B cell (primary cell): Measurements from ENCODE around the gene FOXJ1. TPM values are rescaled to one million over a fixed set of nuclear protein-coding genes. Genes with fewer than 3 reads are reported as not detected.

Source experiments
- ATAC-seq: fragments of 200-7000 bp; cut with Tn5 transposase; one replicate; pipeline ENCODE4 v1.10.0; 2021; ENCODE audit warnings: low read depth, mild to moderate bottlenecking, moderate number of reproducible peaks, moderate library complexity
- CTCF ChIA-PET: fragments of 350-600 bp; sonication (Branson Sonifier 250); formaldehyde crosslinking; loops from one replicate; lab custom pipeline; 2021; ENCODE audit warnings: antibody characterized with exemption, inconsistent platforms; lab: Charles Lee
- POLR2A ChIA-PET: fragments of 350-600 bp; sonication (Branson Sonifier 250); formaldehyde crosslinking; loops from one replicate; lab custom pipeline; 2021; ENCODE audit warnings: antibody characterized with exemption; lab: Charles Lee
- DNase-seq: peaks from one replicate; pipeline ENCODE4 v3.0.0; 2013
- H2AFZ ChIP-seq: 2 replicates; pipeline ENCODE4 v1.6.1; 2012; ENCODE audit warnings: mild to moderate bottlenecking, low read depth, low read length; ENCODE audit not compliant: insufficient read depth, poor library complexity, severe bottlenecking
- H3K27ac ChIP-seq, 2 donors: 1 replicate in 1 of 2; 2 replicates in 1 of 2; pipeline ENCODE4 v1.5.1; 2012 to 2013; ENCODE audit warnings: low read length in 2 of 2, mild to moderate bottlenecking in 2 of 2, moderate library complexity in 1 of 2
- H3K27me3 ChIP-seq, 4 experiments: fragments of 200-600 bp in 1 of 4; sonication (generic) in 1 of 4; replicated peaks in 1 of 4; 1 replicate in 2 of 4; 2 replicates in 2 of 4; pipeline versions ENCODE4 v1.6.1 to v1.7.0; 2013 to 2016; ENCODE audit warnings: low read length in 3 of 4, mild to moderate bottlenecking in 2 of 4, mixed read lengths in 1 of 4, moderate library complexity in 1 of 4; ENCODE audit not compliant: insufficient read depth in 4 of 4, control insufficient read depth in 3 of 4; ENCODE audit errors: control extremely low read depth in 1 of 4
- H3K36me3 ChIP-seq, 2 experiments: replicated peaks in 1 of 2; 1 replicate in 1 of 2; 2 replicates in 1 of 2; pipeline versions ENCODE4 v1.6.1 to v1.7.1; 2013; ENCODE audit warnings: low read length in 1 of 2; ENCODE audit not compliant: insufficient read depth in 2 of 2, control insufficient read depth in 1 of 2; ENCODE audit errors: control extremely low read depth in 1 of 2, extremely low read depth in 1 of 2
- H3K4me1 ChIP-seq, 2 donors: fragments of 200-600 bp in 1 of 2; sonication (generic) in 1 of 2; 1 replicate in 1 of 2; 2 replicates in 1 of 2; pipeline versions ENCODE4 v1.5.1 to v1.6.1; 2013 to 2017; ENCODE audit warnings: low read length in 2 of 2; ENCODE audit not compliant: control insufficient read depth in 2 of 2, insufficient read depth in 2 of 2
- H3K4me2 ChIP-seq: replicated peaks from 2 replicates; pipeline ENCODE3; 2012; ENCODE audit warnings: mild to moderate bottlenecking, low read depth, low read length; ENCODE audit not compliant: poor library complexity, severe bottlenecking
- H3K4me3 ChIP-seq, 5 experiments: fragments of 200-600 bp in 1 of 5; sonication (generic) in 1 of 5; 1 replicate in 3 of 5; 2 replicates in 2 of 5; pipeline versions ENCODE4 v1.5.1 to v1.7.0; 2011 to 2016; ENCODE audit warnings: low read length in 4 of 5, mild to moderate bottlenecking in 4 of 5, low read depth in 2 of 5, control low read depth in 1 of 5, moderate library complexity in 1 of 5; ENCODE audit not compliant: insufficient read depth in 1 of 5; ENCODE audit errors: control extremely low read depth in 1 of 5, extremely low read depth in 1 of 5
- H3K79me2 ChIP-seq: fragments of 200-600 bp; sonication (generic); one replicate; pipeline ENCODE4 v1.6.0; 2016; ENCODE audit warnings: low read length; ENCODE audit not compliant: control insufficient read depth, insufficient read depth
- H3K9ac ChIP-seq: fragments of 200-600 bp; sonication (generic); 2 replicates; pipeline ENCODE4 v1.6.1; 2017; ENCODE audit warnings: mild to moderate bottlenecking, low read length, moderate library complexity
- H3K9me3 ChIP-seq, 3 donors: one replicate each; pipeline versions ENCODE4 v1.6.1 to v1.7.1; 2013; ENCODE audit warnings: low read length in 2 of 3; ENCODE audit not compliant: control insufficient read depth in 2 of 3, insufficient read depth in 1 of 3; ENCODE audit errors: control extremely low read depth in 1 of 3
- H4K20me1 ChIP-seq: 2 replicates; pipeline ENCODE4 v1.6.0; 2012; ENCODE audit warnings: mild to moderate bottlenecking, low read length; ENCODE audit not compliant: insufficient read depth, control insufficient read depth, poor library complexity, severe bottlenecking
- H3K27ac Mint-ChIP-seq: one replicate; pipeline ENCODE4 v1.8.0; 2021; ENCODE audit warnings: mixed read lengths
- H3K27me3 Mint-ChIP-seq: one replicate; pipeline ENCODE4 v1.8.0; 2021; ENCODE audit warnings: mixed read lengths
- H3K4me1 Mint-ChIP-seq: one replicate; pipeline ENCODE4 v1.8.0; 2021; ENCODE audit warnings: mixed read lengths
- H3K4me3 Mint-ChIP-seq: one replicate; pipeline ENCODE4 v1.8.0; 2021; ENCODE audit warnings: mixed read lengths
- H3K9me3 Mint-ChIP-seq: one replicate; pipeline ENCODE4 v1.8.0; 2022; ENCODE audit warnings: mixed read lengths; ENCODE audit not compliant: insufficient read depth
- EZH2 ChIP-seq: IDR thresholded peaks from 2 replicates; pipeline ENCODE4 v1.6.1; 2012; ENCODE audit warnings: borderline replicate concordance, low read depth, mild to moderate bottlenecking, moderate library complexity, low read length; ENCODE audit not compliant: insufficient read depth, poor library complexity, severe bottlenecking
- whole genome bisulfite sequencing: methylation state at CpG from one replicate; pipeline ENCODE4 v1.1.5; 2013; ENCODE audit warnings: missing lambda C conversion rate; ENCODE audit not compliant: insufficient coverage; 5-methylcytosine and 5-hydroxymethylcytosine counted together
- intact Hi-C: fragments of 100-400 bp; cut with micrococcal nuclease; formaldehyde crosslinking; loops from one replicate; pipeline ENCODE4 v1.10.0; 2022
- polyA plus RNA-seq: library from polyadenylated mRNA; depleted of rRNA; stranded (reverse); fragments of >200 nt; gene quantifications from 2 replicates; pipeline ENCODE4 v1.2.3, GENCODE V29; 2012
- total RNA-seq, 2 donors: library from RNA; stranded (reverse); fragments of 120-200 nt in 1 of 2; gene quantifications; 1 replicate in 1 of 2; 2 replicates in 1 of 2; pipeline versions ENCODE4 v1.2.3 to v1.2.4, GENCODE V29; 2013 to 2022
- TF ChIP-seq, protein P1 (sequence below): fragments of 200-600 bp; IDR thresholded peaks from one replicate; pipeline ENCODE4 v1.8.0; 2022; ENCODE audit warnings: antibody characterized with exemption, mild to moderate bottlenecking

FOXJ1 gene
- total and polyA plus RNA-seq, 2 donors (not counting 1 experiment from before 2014, with no cell fraction given) = 0.20 to 1.0 TPM

DNA sequence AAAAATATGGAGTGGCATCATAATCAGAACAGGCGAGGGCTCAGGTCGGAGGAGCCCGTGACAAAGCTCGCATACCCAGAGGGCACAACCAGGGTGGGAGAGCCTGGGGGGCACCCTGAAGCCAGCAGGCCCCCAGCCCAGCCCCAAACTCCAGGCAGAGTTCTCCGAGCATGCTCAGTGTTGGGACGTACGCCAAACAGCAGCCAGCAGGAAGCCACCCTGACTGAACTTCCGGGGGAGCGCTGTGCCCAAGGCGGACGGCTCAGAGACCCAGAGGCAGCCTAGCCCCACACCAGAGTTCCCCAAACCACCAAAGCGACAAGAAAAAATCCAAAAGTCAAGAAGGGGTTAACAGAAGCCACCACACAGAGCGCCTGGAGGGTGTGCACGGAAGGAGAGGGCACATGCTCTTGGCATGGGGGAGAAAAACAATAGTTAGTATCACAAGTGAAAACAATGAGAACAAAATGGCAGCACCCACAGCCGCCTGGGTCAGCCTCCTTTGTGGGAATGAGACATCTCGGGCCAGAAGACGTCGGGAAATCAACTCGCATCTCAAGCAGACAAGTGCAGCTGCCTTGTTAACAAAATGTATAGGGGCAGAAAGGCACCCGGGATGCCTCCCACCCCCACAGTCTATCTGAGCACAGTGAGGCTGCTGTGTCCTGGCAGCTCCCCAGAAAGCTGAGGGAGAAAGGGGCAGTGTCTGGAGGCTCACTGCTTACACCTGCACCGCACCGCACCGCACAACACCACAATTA lies 49.3 kb downstream of the FOXJ1 start:
- Histone ChIP-seq H3K9ac (no peak overlapping the region), H4K20me1 (peaks cover 21% of the 10 kb centered on the region), H3K4me3 (no peak overlapping the region), H3K9me3 (peaks cover 0 to 3% (median 0%) of the 10 kb centered on the region in 3 donors), H3K36me3 (peaks cover 2 to 86% of the 10 kb centered on the region in 2 experiments), H2AFZ (no peak overlapping the region), H3K79me2 (peaks cover 21% of the 10 kb centered on the region), H3K4me1 (no peaks in the 10 kb centered on the region), H3K27ac (no peak overlapping the region), H3K27me3 (no peaks in the 10 kb centered on the region), H3K4me2 (no peak overlapping the region)
- H3K4me1 Mint-ChIP-seq = no peaks in the 10 kb centered on the region
- intact Hi-C loops = no loop called here
- H3K9me3 Mint-ChIP-seq = no peaks in the 10 kb centered on the region
- H3K27ac Mint-ChIP-seq = no peak overlapping the region
- WGBS = 88% methylated on average over 15 of the region's 23 CpGs
- ATAC-seq (no peak), DNase-seq (no peak)
- no peaks in the 10 kb centered on the region for H3K27me3 Mint-ChIP-seq
- ChIA-PET CTCF (interaction anchor here (0.7 to 0.9 kb wide), 2 partner anchors 27 to 320 kb away, joined by 3 read pairs; no protein-coding TSS in a partner anchor), POLR2A (interaction anchor here (0.7 kb wide), 1 partner anchor 14 kb away, joined by 4 read pairs; no protein-coding TSS in a partner anchor)
- H3K4me3 Mint-ChIP-seq = no peak overlapping the region
- TF ChIP-seq, protein P1, sequence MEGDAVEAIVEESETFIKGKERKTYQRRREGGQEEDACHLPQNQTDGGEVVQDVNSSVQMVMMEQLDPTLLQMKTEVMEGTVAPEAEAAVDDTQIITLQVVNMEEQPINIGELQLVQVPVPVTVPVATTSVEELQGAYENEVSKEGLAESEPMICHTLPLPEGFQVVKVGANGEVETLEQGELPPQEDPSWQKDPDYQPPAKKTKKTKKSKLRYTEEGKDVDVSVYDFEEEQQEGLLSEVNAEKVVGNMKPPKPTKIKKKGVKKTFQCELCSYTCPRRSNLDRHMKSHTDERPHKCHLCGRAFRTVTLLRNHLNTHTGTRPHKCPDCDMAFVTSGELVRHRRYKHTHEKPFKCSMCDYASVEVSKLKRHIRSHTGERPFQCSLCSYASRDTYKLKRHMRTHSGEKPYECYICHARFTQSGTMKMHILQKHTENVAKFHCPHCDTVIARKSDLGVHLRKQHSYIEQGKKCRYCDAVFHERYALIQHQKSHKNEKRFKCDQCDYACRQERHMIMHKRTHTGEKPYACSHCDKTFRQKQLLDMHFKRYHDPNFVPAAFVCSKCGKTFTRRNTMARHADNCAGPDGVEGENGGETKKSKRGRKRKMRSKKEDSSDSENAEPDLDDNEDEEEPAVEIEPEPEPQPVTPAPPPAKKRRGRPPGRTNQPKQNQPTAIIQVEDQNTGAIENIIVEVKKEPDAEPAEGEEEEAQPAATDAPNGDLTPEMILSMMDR = no peak
- TF ChIP-seq EZH2 = no peak

DNA sequence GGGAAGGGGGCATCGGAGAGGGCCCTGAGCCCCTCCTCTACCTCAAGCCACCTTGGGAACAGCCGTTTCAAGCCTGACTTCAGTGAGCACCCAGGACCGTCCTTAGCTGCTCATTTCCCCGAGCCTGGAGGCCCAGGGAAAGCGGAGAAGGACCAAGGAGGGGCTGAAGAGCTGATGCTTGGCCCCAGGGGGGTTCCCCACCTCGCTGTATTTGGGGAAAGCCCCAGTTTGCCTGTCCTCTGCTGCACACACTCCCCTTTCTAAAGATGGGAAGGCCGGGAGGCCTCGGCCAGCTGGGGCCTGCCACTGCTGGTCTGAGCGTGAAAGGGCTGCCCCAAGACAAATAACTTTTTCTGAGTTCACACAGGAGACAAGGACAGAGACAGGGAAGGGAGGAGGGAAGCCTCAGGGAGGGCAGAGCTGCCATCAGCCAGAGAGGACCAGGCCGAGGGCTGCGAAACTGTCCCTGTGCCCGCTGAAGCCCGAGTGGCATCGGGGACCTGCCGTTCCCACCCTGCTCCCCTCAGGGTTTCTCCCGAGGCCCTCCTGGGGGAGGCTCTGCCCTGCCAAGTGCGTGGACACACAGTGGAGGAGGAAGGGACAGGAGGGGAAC lies 50.4 kb downstream of the FOXJ1 start:
- Histone ChIP-seq H3K4me1 (no peaks in the 10 kb centered on the region), H3K4me3 (no peak overlapping the region), H3K27ac (no peak overlapping the region), H4K20me1 (peaks cover 21% of the 10 kb centered on the region), H3K79me2 (peaks cover 20% of the 10 kb centered on the region), H2AFZ (no peak overlapping the region), H3K4me2 (no peak overlapping the region), H3K36me3 (peaks cover under 1 to 86% of the 10 kb centered on the region in 2 experiments), H3K9ac (no peak overlapping the region), H3K9me3 (peaks cover 0 to 3% (median 0%) of the 10 kb centered on the region in 3 donors), H3K27me3 (no peaks in the 10 kb centered on the region)
- H3K4me1 Mint-ChIP-seq = no peaks in the 10 kb centered on the region
- H3K27ac Mint-ChIP-seq = no peak overlapping the region
- 94% methylated on average over 15 of the region's 17 CpGs for WGBS
- ChIA-PET POLR2A (no interaction called here), CTCF (no interaction called here)
- intact Hi-C loops = no loop called here
- ATAC-seq = no peak
- DNase-seq = no peak
- TF ChIP-seq, protein P1 = no peak
- TF ChIP-seq EZH2 = no peak
- no peak overlapping the region for H3K4me3 Mint-ChIP-seq
- no peaks in the 10 kb centered on the region for H3K9me3 Mint-ChIP-seq
- no peaks in the 10 kb centered on the region for H3K27me3 Mint-ChIP-seq
